ENCODE measurements around the gene LAMTOR2.

LAMTOR2 gene

DNA sequence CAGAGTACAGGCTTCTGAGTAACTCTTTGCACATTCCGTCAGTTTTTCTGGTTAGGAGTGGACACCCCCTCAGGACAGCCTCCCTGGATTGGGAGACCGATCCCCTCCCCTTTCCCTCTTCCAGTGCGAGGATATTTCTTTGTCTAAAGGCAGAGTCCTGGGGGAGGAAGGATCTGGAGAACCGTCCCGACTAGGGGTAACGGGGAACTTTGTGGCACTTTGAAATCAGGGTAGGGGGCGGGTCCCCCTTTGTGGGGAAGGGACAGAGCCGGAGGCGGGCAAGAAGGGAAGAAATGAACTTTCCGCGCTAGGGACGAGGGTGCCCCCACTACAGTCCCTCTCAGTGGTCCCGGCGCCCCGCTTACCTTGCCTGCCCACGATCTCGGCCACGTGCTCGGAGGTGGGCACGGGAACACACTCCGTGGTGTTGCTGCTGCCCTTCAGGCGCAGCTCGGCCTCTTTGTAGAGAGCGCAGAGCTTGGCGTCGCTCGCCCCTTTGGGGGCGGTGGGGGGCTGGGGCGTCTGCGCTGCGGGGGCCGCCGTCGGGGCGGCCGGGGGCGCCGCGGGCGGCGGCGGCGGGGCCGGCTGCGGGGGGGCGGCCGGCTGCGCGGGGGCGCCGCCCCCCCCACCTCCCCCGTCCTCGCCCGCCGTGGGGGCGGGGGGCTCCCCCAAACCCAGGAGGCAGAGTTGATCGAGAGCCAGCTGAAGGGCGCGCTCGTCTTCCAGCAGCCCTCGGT is 26.8 kb downstream of the LAMTOR2 start:
- Histone ChIP-seq H3K4me1 (ENCODE audit: insufficient read depth, low read length, poor library complexity, severe bottlenecking) (peaks cover 35% of the 10 kb centered on the region), H3K9ac (ENCODE audit: low read depth, low read length, poor library complexity, severe bottlenecking) (peak overlapping the region; percentile 88), H3K36me3 (ENCODE audit: insufficient read depth, low read length) (peaks cover 13% of the 10 kb centered on the region; the same call in 1 of the 2 replicates), H3F3A (ENCODE audit: low read depth) (no peaks in the 10 kb centered on the region), H3K9me2 (replicated peaks; ENCODE audit: low read depth, low read length) (no peaks in the 10 kb centered on the region), H3K27me3 (ENCODE audit: insufficient read depth, low read length, poor library complexity, severe bottlenecking) (no peaks in the 10 kb centered on the region), H2AFZ (ENCODE audit: low read length) (peak overlapping the region; percentile 94; the same call in 1 of the 2 replicates), H3K4me3 (ENCODE audit: low read length, poor library complexity, severe bottlenecking) (peak overlapping the region; percentile 94), H3K4me2 (ENCODE audit: low read depth, low read length, poor library complexity, severe bottlenecking) (peak overlapping the region; percentile 99), H3K79me2 (ENCODE audit: insufficient read depth, low read length) (peaks cover 52% of the 10 kb centered on the region), H3K9me3 (ENCODE audit: insufficient read depth, low read depth, low read length) (no peaks in the 10 kb centered on the region), H4K20me1 (ENCODE audit: insufficient read depth, low read length, poor library complexity, severe bottlenecking) (peaks cover 31% of the 10 kb centered on the region)
- no peak for TF ChIP-seq EZH2phosphoT487 (IDR thresholded peaks at IDR 0.05; ENCODE audit: borderline replicate concordance)
- TF ChIP-seq, protein P1, sequence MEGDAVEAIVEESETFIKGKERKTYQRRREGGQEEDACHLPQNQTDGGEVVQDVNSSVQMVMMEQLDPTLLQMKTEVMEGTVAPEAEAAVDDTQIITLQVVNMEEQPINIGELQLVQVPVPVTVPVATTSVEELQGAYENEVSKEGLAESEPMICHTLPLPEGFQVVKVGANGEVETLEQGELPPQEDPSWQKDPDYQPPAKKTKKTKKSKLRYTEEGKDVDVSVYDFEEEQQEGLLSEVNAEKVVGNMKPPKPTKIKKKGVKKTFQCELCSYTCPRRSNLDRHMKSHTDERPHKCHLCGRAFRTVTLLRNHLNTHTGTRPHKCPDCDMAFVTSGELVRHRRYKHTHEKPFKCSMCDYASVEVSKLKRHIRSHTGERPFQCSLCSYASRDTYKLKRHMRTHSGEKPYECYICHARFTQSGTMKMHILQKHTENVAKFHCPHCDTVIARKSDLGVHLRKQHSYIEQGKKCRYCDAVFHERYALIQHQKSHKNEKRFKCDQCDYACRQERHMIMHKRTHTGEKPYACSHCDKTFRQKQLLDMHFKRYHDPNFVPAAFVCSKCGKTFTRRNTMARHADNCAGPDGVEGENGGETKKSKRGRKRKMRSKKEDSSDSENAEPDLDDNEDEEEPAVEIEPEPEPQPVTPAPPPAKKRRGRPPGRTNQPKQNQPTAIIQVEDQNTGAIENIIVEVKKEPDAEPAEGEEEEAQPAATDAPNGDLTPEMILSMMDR (conservative IDR thresholded peaks at IDR 0.05; ENCODE audit: low read length), result no peak

DNA sequence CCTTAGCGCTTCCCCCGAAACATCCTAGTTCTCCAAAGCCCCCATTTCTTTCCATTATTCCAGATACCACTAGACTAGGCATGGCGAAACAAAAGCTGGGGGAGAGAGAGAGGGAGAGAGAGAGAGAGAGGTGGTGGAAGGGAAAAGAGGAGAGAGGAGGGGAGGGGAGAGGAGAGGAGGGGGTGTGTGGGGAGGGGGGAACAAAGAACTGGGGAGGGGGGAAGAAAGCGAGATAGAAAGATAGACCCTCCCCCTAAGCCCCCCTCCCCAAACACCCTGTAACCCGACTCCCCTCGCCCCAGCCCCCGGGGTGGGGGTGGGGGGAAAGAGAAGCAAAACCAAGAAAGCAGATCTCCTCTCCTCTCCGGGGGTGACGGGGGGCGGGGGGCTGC is 27.3 kb downstream of the LAMTOR2 start:
- H3K79me2 ChIP-seq (ENCODE audit: insufficient read depth, low read length), result peaks cover 49% of the 10 kb centered on the region
- H3K36me3 ChIP-seq (ENCODE audit: insufficient read depth, low read length), result peaks cover 7% of the 10 kb centered on the region; the same call in 1 of the 2 replicates
- H3F3A ChIP-seq (ENCODE audit: low read depth), result no peaks in the 10 kb centered on the region
- H3K4me2 ChIP-seq (ENCODE audit: low read depth, low read length, poor library complexity, severe bottlenecking), result peak overlapping the region; percentile 94
- peaks cover 30% of the 10 kb centered on the region for H4K20me1 ChIP-seq (ENCODE audit: insufficient read depth, low read length, poor library complexity, severe bottlenecking)
- no peaks in the 10 kb centered on the region for H3K9me2 ChIP-seq (replicated peaks; ENCODE audit: low read depth, low read length)
- H3K4me1 ChIP-seq (ENCODE audit: insufficient read depth, low read length, poor library complexity, severe bottlenecking), result peaks cover 35% of the 10 kb centered on the region
- no peak for TF ChIP-seq EZH2phosphoT487 (IDR thresholded peaks at IDR 0.05; ENCODE audit: borderline replicate concordance)
- TF ChIP-seq, protein P1 (conservative IDR thresholded peaks at IDR 0.05; ENCODE audit: low read length), result no peak
- no peaks in the 10 kb centered on the region for H3K9me3 ChIP-seq (ENCODE audit: insufficient read depth, low read depth, low read length)
- H2AFZ ChIP-seq (ENCODE audit: low read length), result peak overlapping the region; percentile 94
- H3K9ac ChIP-seq (ENCODE audit: low read depth, low read length, poor library complexity, severe bottlenecking), result peak overlapping the region; percentile 88
- no peaks in the 10 kb centered on the region for H3K27me3 ChIP-seq (ENCODE audit: insufficient read depth, low read length, poor library complexity, severe bottlenecking)
- H3K4me3 ChIP-seq (ENCODE audit: low read length, poor library complexity, severe bottlenecking), result peak overlapping the region; percentile 94

DNA sequence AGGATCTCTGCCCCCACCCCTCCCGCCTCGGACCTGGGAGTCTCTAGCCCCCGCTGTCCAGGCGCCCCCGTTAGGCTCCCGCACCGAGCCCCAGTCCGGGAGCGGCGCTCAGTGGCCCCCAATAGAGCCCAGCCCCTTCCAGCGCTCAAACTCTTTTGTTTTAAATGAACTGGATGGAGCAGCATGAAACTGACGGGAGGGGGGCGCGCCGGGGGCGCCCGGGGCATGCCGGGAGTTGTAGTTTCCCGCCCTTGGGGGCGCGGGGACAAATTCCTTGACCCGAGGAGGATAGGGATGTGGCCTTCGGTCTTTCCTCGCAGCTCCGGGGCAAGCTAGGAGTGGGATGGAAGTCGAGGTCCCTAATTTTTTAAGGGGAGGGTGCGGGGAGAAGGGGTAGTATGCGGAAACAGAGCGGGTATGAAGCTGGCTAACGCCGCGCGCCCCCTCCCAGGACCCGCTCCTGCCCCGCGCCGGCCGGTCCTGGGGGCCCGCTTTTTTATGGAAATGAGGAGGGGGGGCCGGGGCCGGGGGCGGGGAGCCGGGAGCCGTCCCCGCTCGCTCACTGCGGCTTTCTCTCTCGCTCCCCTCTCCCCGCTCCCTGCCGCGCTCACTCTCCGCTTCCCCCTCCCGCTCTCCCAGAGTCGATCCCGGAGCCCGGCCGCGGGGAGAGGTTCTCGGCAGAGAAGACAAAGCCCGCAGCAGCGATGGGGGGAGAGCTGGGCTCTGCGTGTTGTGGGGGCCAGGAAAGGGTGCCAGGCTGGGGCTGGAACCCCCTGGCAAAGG is 27.9 kb downstream of the LAMTOR2 start, which contains the start of gene MEX3A:
TSS of gene MEX3A (minus strand) at position 157 of the 783 bp plus-strand sequence. CDS start 467 bp downstream, outside the sequence.
- Histone ChIP-seq H3K4me1 (ENCODE audit: insufficient read depth, low read length, poor library complexity, severe bottlenecking) (peaks cover 35% of the 10 kb centered on the region), H2AFZ (ENCODE audit: low read length) (peak within 1 kb of the TSS; percentile 94), H3K9me3 (ENCODE audit: insufficient read depth, low read depth, low read length) (no peaks in the 10 kb centered on the region), H3K27me3 (ENCODE audit: insufficient read depth, low read length, poor library complexity, severe bottlenecking) (no peaks in the 10 kb centered on the region), H3K4me3 (ENCODE audit: low read length, poor library complexity, severe bottlenecking) (peak within 1 kb of the TSS; percentile 94), H3K4me2 (ENCODE audit: low read depth, low read length, poor library complexity, severe bottlenecking) (peak within 1 kb of the TSS; percentile 99), H4K20me1 (ENCODE audit: insufficient read depth, low read length, poor library complexity, severe bottlenecking) (peaks cover 28% of the 10 kb centered on the region), H3K9me2 (replicated peaks; ENCODE audit: low read depth, low read length) (no peaks in the 10 kb centered on the region), H3K9ac (ENCODE audit: low read depth, low read length, poor library complexity, severe bottlenecking) (peak within 1 kb of the TSS; percentile 88), H3K79me2 (ENCODE audit: insufficient read depth, low read length) (peaks cover 46% of the 10 kb centered on the region), H3K36me3 (ENCODE audit: insufficient read depth, low read length) (peaks cover 2% of the 10 kb centered on the region; the same call in 1 of the 2 replicates), H3F3A (ENCODE audit: low read depth) (no peaks in the 10 kb centered on the region)
- no peak for TF ChIP-seq EZH2phosphoT487 (IDR thresholded peaks at IDR 0.05; ENCODE audit: borderline replicate concordance)
- TF ChIP-seq, protein P1 (conservative IDR thresholded peaks at IDR 0.05; ENCODE audit: low read length), result no peak

Data from Loucy (cell line).